ENCODE measurements around the gene UBE2D3.
"Not testable (repeated sequence)": the region's sequence is repeated elsewhere in the genome, so short reads cannot be mapped to it uniquely, and the experiment has no call there.

The UBE2D3 gene

DNA sequence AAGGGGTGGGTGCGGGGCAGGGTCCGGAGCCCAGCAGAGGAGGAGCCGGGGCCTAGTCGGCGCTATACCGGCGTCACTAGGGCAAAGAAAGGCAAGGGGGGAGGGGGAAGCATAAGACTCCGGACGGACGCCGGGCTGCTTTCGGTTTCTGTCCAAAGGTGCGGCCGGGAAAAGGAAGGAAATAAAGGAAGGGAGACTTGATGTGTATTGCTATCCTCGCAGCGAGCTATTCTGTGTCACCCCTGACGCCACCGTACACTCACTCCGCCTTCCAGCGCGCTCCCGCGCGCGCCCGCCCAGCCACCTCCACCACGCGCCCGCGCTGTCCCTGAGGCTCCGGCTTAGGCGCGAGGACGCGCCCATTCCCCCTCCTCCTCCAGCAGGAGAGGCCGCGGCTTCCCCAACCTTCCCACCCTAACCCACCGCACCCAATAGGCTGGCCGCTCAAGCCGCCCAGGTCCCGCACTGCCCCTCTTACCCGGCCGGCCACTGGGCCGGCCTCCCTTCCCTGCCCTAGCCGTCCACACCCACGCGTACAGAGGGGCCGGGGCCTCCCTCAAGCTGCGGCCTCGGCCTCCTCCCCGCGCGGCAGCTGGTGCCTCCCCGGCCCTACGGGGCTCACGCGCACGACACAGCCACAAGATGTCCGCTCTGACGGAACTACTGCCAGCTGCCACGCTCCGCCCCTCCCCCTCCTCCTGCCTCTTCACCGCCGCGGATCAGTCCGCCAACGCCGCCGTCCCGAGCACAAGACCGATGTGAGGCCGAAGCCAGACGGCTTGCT lies at the start of gene UBE2D3:
UBE2D3 (minus strand) TSS at position 662 of the 784 bp plus-strand sequence. CDS start 1,043 bp downstream, outside the sequence.
- DNase-seq = peak; percentile 80

DNA sequence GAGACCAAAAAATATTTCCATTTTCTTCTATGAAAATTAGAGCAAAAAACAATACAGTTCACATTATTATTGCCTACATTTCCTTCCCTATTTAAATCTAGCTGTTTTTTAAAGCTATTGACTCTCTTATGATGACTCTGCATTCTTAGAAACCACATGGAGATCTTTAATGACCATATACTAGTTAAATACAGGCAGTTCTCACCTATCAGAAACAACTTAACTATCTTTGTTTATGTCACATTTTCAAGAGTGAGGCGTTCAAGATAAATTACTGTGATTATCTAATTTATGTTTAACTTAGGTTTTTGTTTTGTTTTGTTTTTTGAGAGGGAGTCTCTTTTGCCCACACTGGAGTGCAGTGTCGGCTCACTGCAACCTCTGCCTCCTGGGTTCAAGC lies 44.4 kb upstream of the UBE2D3 start:
- no peak for DNase-seq

DNA sequence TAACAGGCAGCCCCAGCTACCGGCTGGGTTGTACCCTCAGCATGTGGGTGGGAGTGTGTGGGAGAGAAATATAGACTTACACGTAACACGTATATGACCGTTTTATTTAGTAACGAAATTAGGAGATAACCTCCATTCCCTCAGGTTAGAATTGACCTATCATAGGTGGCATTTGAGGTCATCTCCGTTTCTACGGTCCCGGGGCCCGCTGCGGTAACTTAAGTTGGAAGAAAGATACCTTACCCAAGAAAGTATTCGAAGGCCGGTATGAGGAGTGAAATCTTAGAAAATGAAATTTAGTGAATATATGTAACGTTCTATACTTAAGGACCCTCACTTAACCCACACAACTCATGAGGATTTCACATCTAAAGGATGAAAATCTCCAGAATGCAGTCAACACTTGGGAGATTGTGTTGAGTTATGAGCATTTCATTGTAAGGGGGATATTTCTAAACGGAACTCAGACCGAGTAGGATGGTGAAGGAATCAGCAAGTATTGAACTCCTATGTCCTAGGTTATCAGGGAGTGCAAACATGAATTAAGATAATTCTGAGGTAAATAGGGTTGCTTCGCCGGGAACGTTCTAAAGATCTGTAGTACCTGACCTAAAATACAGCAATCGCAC lies 42.3 kb upstream of the UBE2D3 start:
- DNase-seq = no peak

DNA sequence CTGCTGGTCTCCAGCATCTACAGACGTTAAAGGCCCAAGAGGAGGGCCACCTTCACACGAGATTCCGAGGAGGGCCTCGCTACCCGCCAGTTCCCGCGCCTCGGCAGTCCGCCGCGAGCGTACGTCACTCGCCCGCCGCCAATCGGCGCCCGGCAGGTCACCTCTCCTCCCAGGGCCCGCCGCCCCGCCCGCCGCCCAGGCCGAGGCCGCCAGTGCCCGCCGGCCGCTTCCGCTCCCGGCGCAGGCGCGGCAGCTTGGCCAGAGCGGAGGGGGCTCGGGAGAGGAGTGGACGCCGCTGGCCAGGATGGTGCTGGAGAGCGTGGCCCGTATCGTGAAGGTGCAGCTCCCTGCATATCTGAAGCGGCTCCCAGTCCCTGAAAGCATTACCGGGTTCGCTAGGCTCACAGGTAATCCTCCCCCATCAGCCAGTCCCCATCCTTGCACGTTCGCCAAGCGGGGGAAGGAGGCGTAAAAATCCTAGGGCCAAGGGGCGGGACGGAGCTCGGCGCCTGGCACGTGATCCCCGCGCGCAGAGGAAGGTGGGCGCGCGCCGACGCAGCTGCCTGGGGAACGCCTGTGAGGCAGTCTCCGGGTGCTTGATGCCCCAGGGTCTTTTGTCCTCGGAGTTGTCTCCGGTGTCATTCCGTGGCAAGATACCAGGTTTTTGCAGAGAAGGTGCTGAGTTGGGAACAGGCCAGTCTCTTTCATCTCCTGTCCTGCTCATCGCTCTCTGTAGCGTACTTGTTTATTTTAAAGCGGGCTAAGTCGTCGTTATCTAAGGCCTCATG lies 41.6 kb upstream of the UBE2D3 start, which contains the start of gene CISD2:
CISD2 (plus strand) TSS at position 212 of the 788 bp plus-strand sequence; CDS start at position 305, 93 bp downstream.
- peak; percentile 83 for DNase-seq

DNA sequence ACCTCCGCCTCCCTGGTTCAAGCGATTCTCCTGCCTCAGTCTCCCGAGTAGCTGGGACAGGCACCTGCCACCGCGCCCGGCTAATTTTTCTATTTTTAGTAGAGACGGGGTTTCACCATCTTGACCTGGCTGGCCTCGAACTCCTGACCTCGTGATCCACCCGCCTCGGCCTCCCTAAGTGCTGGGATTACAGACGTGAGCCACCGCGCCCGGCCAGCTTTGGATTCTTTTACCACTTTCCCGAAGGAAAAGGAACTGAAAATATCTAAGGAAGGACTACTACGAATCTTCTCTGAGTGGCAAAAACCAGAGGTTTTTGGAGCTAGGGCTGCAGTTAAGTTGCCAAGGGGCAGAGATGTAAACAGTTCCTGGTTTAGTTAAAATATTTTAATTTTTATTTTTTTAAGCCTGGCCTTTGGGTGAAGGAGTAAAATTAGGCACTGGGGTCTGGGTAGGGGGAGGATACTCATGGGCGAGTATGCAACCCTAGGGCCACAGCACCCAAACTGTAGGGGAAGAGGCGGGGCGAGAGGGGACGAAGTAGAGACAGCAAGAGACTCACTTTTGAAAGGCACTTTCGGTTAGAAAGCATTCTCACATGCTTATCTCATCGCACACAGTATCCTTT lies 40.9 kb upstream of the UBE2D3 start:
- DNase-seq = no peak

DNA sequence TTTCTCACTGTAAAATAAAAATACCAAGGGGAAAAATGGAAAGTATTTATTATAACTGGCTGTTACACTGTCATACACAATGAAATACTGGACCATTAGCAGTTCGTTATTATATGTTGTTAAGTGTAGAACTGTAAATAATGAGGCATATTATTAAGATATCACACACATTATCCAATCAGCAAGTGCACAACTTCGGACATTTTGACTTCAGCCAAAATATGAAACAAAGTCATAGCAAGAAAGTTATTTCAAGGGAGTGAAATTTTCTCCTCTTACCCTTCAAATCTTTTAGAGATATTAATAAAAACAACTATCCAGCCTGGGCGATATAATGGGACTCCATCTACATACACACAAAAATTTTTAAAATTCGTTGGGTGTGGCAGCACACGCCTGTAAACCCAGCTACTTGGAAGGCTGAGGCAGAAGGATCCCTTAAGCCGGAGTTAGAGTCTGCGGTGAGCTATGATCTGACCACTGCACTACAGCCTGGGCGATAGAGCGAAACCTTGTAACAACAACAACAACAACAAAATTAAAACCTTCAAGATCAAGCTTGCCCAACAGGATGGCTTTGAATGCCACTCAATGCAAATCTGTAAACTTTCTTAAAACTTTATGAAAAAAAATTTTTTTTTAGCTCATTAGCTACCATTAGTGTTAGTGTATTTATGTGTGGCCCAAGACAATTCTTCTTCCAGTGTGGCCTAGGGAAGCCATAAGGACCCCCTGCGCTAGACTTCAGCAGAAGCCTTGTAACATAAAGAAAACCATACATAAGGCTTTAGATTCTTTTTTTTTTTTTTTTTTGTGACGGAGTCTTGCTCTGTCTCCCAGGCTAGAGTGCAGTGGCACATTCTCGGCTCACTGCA lies 40.2 kb upstream of the UBE2D3 start:
- no peak for DNase-seq

DNA sequence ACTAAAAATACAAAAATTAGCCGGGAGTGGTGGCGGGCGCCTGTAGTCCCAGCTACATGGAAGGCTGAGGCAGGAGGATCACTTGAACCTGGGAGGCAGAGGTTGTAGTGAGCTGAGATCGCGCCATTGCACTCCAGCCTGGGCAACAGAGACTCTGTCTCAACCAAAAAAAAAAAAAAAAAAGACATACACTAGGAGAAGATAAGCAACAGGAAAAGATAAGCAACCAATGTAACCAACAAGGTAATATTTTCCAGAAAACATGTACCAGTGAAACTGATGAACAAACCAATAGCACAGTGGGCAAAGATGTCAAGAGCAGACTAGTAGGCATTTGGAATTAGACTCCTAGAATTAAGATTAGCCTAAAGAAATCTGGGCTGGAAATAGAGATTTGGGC lies 38.0 kb upstream of the UBE2D3 start:
- not testable (repeated sequence) for DNase-seq

DNA sequence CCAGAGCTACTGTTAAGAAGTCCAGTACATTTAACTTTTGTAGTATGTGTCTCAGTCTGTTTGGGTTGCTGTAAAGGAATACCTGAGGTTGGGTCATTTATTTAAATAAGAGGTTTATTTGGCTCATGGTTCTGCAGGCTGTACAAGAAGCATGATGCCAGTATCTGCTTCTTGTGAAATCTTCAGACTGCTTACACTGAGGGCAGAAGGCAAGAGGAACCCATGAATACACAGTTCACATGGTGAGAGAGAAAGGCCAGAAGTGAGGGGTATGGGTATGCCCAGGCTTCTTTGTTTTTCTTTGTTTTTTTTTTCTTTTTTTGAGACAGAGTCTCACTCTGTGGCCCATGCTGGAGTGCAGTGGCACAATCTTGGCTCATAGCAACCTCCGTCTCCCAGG lies 35.4 kb upstream of the UBE2D3 start:
- DNase-seq = no peak

DNA sequence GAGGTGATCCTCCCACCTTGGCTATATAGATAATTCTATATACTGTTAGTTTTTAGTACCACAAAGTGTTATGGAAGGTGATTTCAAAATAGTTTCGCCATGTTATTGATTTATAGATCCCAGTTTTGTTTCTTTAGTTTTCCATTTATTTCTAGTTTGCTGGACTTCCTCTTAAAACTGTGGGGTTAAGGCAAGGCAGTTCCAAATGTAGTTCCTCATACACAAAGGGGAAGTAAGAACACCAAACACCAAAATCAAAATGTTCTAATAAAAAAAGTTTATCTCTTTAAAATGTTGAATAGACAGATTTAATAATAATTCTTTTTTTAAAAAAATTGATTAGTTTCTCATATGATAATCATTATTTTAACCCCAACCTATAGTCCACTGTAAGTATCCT lies 34.7 kb upstream of the UBE2D3 start:
- DNase-seq = no peak

DNA sequence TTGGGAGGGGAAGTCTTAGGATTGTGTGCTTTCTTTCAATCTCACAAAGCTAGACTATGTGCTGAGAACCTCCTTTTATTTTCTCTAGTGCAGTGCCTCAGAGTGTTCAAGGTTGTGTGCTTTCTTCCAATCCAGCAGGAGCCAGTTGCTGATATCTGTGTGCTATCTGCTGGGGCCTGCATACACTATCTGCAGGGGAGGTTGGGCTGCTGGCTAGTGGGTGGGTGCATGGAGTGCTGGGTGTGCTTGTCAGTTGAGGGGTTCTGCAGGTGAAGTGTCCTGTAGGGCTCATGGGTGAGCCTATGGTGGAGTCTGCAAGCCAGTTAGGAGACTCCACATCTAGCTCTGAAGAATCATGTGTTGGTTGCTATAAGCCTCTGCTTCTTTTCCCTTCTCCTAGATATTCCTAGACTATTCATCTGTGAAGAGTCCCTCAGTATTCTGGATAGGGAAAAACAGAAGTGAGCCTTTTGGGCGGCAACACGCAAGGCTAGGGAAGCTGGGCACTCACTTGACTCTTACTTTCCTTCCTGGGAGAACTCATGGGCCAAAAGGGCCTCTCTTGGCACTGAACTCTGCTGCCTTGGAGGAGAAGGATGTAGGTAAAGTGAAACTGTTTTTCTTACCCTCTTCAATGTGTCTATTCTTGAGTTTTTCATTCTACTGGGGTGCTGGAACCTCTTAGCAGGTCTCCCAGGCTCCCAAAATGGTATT lies 33.4 kb upstream of the UBE2D3 start:
- no peak for DNase-seq

DNA sequence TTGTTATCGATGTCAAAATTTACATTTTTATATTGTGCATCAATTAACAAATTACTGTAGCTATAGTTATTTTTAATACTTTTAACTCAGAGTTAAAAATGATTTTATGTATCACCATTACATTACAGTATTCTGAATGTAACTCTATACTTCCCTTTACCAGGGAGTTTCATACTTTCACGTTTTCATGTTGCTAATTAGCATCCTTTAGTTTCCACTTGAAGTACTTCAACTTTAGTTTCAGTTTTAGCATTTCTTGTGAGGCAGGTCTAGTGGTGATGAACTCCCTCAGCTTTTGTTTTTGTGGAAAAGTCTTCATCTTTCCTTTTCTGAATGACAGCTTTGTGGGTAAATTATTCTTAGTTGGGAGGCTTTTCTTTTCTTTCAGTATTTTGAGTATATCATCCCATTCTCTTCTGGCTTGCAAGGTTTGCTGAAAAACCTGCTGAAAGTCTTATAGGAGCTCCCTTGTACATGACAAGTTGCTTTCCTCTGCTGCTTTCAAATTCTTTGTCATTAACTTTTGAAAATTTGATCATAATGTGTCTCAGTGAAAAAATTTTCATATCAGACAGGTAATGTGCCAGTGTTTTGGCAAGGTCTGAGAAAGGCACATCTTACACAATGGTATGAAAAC lies 31.6 kb upstream of the UBE2D3 start:
- DNase-seq = no peak

DNA sequence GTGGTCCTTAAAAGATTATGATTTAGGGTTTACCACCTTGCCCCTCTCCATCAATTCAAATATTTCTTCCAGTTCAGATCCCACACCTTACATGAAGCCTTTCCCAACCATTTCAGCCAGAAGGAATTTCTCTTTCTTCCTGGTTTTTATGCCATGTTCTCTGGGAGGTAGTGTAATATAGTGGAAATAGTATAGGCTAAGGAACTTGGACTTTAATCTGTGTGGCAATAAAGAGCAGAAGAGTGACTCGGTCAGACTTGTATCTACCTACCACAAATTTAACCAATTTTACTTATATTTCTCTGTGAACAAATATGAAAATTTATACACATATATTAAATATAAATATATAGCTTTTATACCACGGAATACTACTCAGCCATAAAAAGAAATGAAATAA lies 23.0 kb upstream of the UBE2D3 start:
- no peak for DNase-seq

DNA sequence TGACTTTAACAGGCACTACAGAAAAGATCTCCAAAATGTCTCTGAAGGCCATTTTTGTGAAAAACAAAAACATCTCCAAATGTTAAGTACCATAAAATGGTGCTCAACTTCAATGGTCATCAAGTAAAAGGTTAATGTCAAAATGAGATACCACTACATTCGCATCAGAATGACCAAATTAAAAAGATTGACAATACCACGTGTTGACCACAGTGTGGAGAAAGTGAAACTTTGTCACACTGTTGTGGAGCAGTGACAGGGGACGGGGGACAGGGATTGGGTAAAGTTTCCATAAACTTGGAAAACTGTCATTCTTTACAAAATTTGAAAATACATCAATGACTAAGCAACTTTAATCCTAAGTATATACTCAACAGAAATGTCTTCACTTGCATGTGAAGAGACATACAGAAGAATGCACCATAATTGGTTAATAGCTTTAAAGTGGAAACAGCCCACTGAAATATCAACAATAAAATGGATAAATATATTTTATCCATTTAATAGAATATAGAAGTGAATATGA lies 22.3 kb upstream of the UBE2D3 start:
- no peak for DNase-seq

DNA sequence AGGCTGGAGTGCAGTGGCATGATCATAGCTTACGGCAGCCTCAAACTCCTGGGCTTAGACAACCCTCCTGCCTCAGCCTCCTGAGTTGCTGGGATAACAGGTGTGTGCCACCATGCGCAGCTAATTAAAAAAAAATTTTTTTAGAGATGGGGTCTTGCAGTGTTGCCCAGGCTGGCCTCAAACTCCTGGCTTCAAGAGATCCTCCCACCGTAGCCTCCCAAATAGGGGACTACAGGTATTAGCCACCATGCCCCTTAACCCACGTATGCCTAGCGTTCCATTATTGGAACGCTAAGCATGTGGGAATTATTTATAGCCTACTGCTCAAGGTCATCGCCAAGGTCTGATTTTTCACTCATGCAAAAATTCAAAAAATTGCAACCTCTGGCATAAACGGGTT lies 20.3 kb upstream of the UBE2D3 start:
- no peak for DNase-seq

DNA sequence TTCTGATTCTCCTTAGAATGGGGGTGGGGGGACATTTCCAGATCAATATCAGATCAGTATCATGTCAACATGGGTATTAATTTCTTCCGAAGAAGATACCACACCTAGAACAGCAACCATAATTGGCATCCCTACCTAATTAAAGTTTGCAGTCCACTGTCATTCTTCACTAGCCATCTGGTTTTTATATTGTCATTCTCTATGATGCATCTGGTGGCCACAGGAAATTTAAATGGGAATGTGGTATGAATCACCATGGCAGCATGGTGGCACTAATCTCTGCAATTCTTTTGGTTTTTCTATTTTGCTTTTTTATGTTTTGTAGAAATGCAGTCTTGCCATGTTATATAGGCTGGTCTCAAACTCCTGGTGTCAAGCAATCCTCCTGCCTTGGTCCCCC lies 16.6 kb upstream of the UBE2D3 start:
- DNase-seq = no peak

DNA sequence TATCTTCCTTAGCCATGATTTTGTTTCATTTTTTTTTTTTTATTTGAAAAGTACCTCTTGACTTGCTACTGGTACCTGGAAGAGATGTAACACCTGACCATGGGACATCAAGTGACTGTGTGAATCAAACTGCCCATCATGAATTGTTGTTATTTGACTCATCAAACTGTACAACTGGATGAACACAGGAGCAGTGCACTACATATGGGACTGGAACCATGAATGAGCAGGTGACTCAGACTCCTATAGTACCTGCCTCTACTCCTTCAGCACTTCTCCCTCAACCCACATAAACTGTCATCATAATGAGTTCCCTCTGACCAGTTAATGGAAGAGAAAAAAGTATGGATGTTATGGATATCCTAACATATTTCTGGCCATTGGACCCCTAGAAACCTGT lies 15.9 kb upstream of the UBE2D3 start:
- DNase-seq = no peak

DNA sequence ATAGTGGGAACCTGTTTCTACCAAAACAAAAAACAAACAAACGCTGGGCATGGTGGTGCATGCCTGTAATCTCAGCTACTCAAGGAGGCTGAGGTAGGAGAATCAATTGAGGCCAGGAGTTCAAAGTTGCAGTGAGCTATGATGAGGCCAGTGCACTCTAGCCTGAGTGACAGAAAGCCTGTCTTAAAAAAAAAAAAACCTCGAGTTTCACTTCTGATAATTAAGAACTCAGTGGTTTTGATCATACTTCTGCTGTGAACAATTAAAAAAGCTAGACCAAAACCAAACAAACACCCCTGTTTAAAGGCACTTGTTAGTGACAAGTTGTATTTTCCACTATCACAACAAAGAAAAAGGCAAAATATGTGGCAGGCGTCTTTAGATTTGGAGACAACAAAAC lies 15.0 kb upstream of the UBE2D3 start:
- DNase-seq = no peak

DNA sequence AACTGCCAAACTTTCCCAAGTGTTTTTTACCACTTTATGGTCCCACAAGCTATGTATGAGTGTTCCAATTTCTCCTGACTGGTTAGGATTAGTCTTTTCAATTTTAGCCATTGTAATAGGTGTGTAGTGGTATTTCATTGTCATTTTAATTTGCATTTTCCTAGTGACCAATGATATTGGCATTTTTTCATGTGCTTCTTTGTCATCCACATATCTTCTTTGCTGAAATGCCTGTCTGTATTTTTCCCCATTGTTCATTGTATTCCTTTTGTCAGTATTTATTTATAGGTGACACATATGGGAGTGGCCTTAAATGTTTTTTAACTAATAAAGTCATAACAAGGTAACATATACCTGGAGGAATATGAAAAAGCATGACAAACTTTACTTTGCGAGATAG lies 9.2 kb upstream of the UBE2D3 start:
- DNase-seq = no peak

DNA sequence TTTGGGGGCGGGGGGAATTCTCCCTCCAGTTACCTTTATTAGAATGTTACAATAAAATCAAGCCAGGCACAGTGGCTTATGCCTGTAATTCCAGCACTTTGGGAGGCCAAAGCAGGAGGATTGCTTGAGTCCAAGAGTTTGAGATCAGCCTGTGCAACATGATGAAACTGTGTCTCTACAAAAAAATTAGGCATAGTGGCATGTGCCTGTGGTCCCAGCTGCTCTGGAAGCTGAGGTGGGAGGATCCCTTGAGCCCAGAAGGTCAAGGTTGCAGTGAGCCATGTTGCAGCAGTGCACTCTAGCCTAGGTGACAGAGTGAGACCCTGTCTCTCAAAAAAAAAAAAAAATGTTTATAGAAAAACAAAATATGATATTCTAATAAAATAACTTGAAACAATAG lies 5.3 kb upstream of the UBE2D3 start:
- no peak for DNase-seq

DNA sequence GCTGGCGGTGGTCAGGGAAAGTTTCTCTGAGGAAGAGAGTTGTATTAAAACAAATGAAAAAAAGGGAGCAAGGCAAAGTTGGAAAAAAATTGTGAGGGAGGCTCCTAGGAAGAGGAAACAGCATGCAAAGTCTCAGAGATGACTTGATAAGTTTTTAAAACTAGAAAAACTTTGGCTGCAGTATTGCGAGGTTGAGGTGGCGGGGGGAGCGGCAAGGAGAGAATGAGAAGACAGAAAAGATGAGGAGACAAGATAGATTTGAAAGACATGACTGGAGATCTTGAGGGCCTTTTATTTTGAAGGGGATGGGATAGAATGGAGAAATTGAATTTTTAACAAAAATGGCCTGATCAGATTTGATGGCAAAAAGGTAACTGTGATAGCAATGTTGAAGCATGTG lies 4.8 kb upstream of the UBE2D3 start:
- no peak for DNase-seq

DNA sequence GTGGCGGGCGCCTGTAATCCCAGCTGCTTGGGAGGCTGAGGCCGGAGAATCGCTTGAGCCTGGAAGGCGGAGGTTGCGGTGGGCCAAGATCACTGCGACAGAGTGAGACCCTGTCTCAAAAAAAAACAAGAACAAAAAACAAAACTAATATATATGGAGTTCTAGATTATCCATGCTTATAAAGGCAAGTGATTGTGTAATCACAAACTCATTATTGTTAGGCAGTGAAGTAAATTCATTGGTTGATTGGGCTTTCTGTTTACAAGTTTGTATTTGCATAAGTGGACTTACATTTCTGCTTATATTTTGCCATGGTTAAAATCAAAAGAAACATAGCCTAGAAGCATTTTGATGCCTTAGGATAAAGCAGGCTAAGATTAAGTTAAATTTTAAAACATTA lies 2.5 kb upstream of the UBE2D3 start:
- no peak for DNase-seq

Data from NCI-H510A treated with DMSO at 0.1 percent for 48 hours (cell line).